Calu3 (cell line): Measurements from ENCODE around the gene MOB3C. TPM values are rescaled to one million over a fixed set of nuclear protein-coding genes. Genes with fewer than 3 reads are reported as not detected.

Source experiments
- BruUV-seq: library from RNA; stranded (reverse); fragments of 400-500 nt; replicated peaks from 2 replicates; lab custom pipeline; 2021; lab: Mats Ljungman, UMichigan
- CTCF ChIA-PET: fragments of 300-600 bp; sonication (Branson Sonifier 250); formaldehyde crosslinking; loops from one replicate; lab custom pipeline; 2022; ENCODE audit warnings: antibody characterized with exemption; lab: Charles Lee
- DNase-seq: peaks from one replicate; pipeline ENCODE4 v3.0.0; 2022
- H3K27ac Mint-ChIP-seq: one replicate; pipeline ENCODE4 v1.8.0; 2022; ENCODE audit warnings: mixed read lengths; ENCODE audit not compliant: unreplicated experiment
- H3K27me3 Mint-ChIP-seq: one replicate; pipeline ENCODE4 v1.8.0; 2022; ENCODE audit warnings: mixed read lengths; ENCODE audit not compliant: unreplicated experiment
- H3K36me3 Mint-ChIP-seq: one replicate; pipeline ENCODE4 v1.8.0; 2022; ENCODE audit warnings: mild to moderate bottlenecking, moderate library complexity, mixed read lengths; ENCODE audit not compliant: insufficient read depth, unreplicated experiment
- H3K4me1 Mint-ChIP-seq: one replicate; pipeline ENCODE4 v1.8.0; 2022; ENCODE audit warnings: mild to moderate bottlenecking, low read depth, mixed read lengths; ENCODE audit not compliant: unreplicated experiment
- H3K4me3 Mint-ChIP-seq: one replicate; pipeline ENCODE4 v1.8.0; 2022; ENCODE audit warnings: mild to moderate bottlenecking, low read depth, moderate library complexity, mixed read lengths; ENCODE audit not compliant: unreplicated experiment
- H3K9me3 Mint-ChIP-seq: one replicate; pipeline ENCODE4 v1.8.0; 2022; ENCODE audit warnings: low read depth, mixed read lengths; ENCODE audit not compliant: unreplicated experiment
- CTCF ChIP-seq: fragments of 200-600 bp; IDR thresholded peaks from one replicate; pipeline ENCODE4 v1.8.0; 2022; ENCODE audit warnings: antibody characterized with exemption; ENCODE audit not compliant: unreplicated experiment
- intact Hi-C: fragments of 100-400 bp; cut with micrococcal nuclease; formaldehyde crosslinking; loops from one replicate; pipeline ENCODE4 v1.10.0; 2022; ENCODE audit not compliant: unreplicated experiment
- total RNA-seq: library from RNA; stranded (reverse); gene quantifications from 2 replicates; pipeline ENCODE4 v1.2.3, GENCODE V29; 2022

MOB3C gene
- total RNA-seq, 1 experiment from 2014 or later, result 8.3 TPM

DNA sequence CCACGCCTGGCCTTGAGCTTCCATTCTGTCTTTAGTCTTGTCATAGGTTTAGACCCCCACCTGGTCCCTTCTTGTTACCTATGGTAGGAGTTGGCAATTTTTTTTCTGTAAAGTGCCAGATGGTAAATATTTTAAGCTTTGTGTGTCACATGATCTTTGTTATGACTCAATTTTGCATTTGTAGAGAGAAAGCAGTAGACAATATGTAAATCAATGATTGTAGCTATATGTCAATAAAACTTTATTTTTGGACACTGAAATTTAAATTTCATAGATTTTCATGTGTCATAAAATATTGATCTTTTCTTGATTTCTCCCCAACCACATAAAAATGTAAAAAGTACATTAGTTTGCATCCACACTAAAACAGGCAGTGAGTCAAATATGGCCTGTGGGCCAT is 20.6 kb downstream of the MOB3C start:
- H3K4me1 Mint-ChIP-seq, result peaks cover 10% of the 10 kb centered on the region
- no peak overlapping the region for H3K4me3 Mint-ChIP-seq
- intact Hi-C loops, result no loop called here
- BruUV-seq, result no TSS peak
- TF ChIP-seq CTCF, result no peak
- no peaks in the 10 kb centered on the region for H3K9me3 Mint-ChIP-seq
- DNase-seq, result no peak
- CTCF ChIA-PET, result no interaction called here
- H3K27me3 Mint-ChIP-seq, result no peaks in the 10 kb centered on the region
- H3K27ac Mint-ChIP-seq, result no peak overlapping the region
- H3K36me3 Mint-ChIP-seq, result peaks cover 9% of the 10 kb centered on the region

GRCh38 chr1:46595127-46595526 is 21.5 kb downstream of the MOB3C start:
- no peaks in the 10 kb centered on the region for H3K9me3 Mint-ChIP-seq
- H3K27ac Mint-ChIP-seq, result no peak overlapping the region
- no peak overlapping the region for H3K4me3 Mint-ChIP-seq
- CTCF ChIA-PET, result no interaction called here
- peaks cover 9% of the 10 kb centered on the region for H3K36me3 Mint-ChIP-seq
- intact Hi-C loops, result no loop called here
- peaks cover 6% of the 10 kb centered on the region for H3K4me1 Mint-ChIP-seq
- no TSS peak for BruUV-seq
- no peak for TF ChIP-seq CTCF
- H3K27me3 Mint-ChIP-seq, result no peaks in the 10 kb centered on the region
- DNase-seq, result no peak

DNA sequence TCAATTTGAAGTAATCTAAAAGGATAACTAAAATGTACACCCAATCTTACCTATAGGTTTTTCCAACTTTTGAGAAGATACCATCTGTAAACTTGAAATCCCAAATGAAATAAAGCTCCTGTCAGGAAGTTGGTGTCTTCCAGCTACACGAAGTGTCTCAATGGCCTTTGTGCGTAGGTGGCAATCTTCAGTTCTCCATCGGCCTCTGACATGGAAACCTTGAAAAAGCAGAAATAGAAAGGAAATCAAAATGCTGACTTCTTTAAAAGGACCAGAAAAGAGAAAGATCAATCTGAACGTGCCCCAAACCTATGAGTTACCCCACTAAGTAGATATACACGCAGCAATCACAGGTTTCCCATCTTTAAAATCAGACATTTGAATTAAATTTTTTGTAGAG is 22.5 kb downstream of the MOB3C start:
- Mint-ChIP-seq H3K27me3 (no peaks in the 10 kb centered on the region), H3K9me3 (peaks cover under 1% of the 10 kb centered on the region), H3K4me3 (no peak overlapping the region), H3K27ac (no peak overlapping the region), H3K36me3 (peaks cover 10% of the 10 kb centered on the region), H3K4me1 (no peaks in the 10 kb centered on the region)
- intact Hi-C loops, result no loop called here
- CTCF ChIA-PET, result interaction anchor here (0.7 kb wide), 1 partner anchor 508 kb away, joined by 4 read pairs; no protein-coding TSS in a partner anchor
- no peak for TF ChIP-seq CTCF
- no peak for DNase-seq
- no TSS peak for BruUV-seq

DNA sequence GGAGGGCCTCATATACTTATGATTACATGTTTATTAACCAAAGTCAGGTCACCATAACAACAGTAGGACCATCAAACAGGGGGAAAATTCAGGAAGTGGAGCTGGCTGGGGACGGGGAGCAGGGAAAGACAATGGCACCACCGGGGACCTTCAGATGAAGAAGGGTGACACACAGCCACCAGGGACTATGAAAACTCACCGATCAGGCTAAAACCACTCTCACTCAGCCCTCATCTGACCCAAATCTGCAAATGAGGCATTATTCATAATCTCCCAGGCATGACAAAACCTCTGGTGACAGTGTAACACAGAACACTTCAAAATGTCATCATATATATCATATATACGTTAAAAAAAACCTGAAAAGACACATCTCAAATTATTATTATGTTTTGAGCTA is 23.8 kb downstream of the MOB3C start:
- no peak overlapping the region for H3K4me3 Mint-ChIP-seq
- H3K36me3 Mint-ChIP-seq, result peaks cover 13% of the 10 kb centered on the region
- no peak overlapping the region for H3K27ac Mint-ChIP-seq
- no peak for DNase-seq
- CTCF ChIA-PET, result no interaction called here
- intact Hi-C loops, result no loop called here
- no peaks in the 10 kb centered on the region for H3K27me3 Mint-ChIP-seq
- no peak for TF ChIP-seq CTCF
- H3K4me1 Mint-ChIP-seq, result no peaks in the 10 kb centered on the region
- H3K9me3 Mint-ChIP-seq, result peaks cover 2% of the 10 kb centered on the region
- BruUV-seq, result no TSS peak

- CTCF ChIA-PET, result no interaction called here
- TF ChIP-seq CTCF, result no peak
- Mint-ChIP-seq H3K4me1 (no peaks in the 10 kb centered on the region), H3K9me3 (peaks cover 2% of the 10 kb centered on the region), H3K4me3 (no peak overlapping the region), H3K27me3 (no peaks in the 10 kb centered on the region), H3K36me3 (peaks cover 13% of the 10 kb centered on the region), H3K27ac (no peak overlapping the region)
- no peak for DNase-seq
- intact Hi-C loops, result no loop called here
- BruUV-seq, result no TSS peak
Measured at GRCh38 chr1:46589529-46589928, 27.1 kb downstream of the MOB3C start.
